H9 (cell line): ENCODE results near the gene IL1RAPL1. TPM values are rescaled to one million over a fixed set of nuclear protein-coding genes. Genes with fewer than 3 reads are reported as not detected.

Experiments
- DNase-seq: peaks from one replicate; pipeline ENCODE4 v3.0.0-alpha.2; 2017
- H2AFZ ChIP-seq: one replicate; pipeline ENCODE4 v1.6.1; 2013; ENCODE audit warnings: mild to moderate bottlenecking, low read length, control low read depth, moderate library complexity
- H2AK5ac ChIP-seq: 2 replicates; pipeline ENCODE4 v1.6.1; 2013; ENCODE audit warnings: low read length, control low read depth, mixed read lengths; ENCODE audit not compliant: insufficient read length
- H2BK120ac ChIP-seq: one replicate; pipeline ENCODE4 v1.6.1; 2013; ENCODE audit warnings: low read depth, mild to moderate bottlenecking, low read length, control low read depth, inconsistent platforms; ENCODE audit not compliant: poor library complexity, severe bottlenecking
- H2BK12ac ChIP-seq: 2 replicates; pipeline ENCODE4 v1.6.1; 2013; ENCODE audit warnings: low read length, control low read depth, mixed read lengths, low read depth; ENCODE audit not compliant: insufficient read length
- H2BK15ac ChIP-seq: 2 replicates; pipeline ENCODE4 v1.6.1; 2013; ENCODE audit warnings: low read depth, low read length, control low read depth
- H2BK20ac ChIP-seq: one replicate; pipeline ENCODE4 v1.6.1; 2013; ENCODE audit warnings: low read depth, mild to moderate bottlenecking, low read length, control low read depth, inconsistent platforms; ENCODE audit not compliant: poor library complexity, severe bottlenecking
- H2BK5ac ChIP-seq: 2 replicates; pipeline ENCODE4 v1.6.1; 2013; ENCODE audit warnings: low read length, control low read depth, mixed read lengths; ENCODE audit not compliant: insufficient read length
- H3K14ac ChIP-seq: 2 replicates; pipeline ENCODE4 v1.6.1; 2013; ENCODE audit warnings: low read length, control low read depth; ENCODE audit not compliant: insufficient read depth
- H3K18ac ChIP-seq: 2 replicates; pipeline ENCODE4 v1.6.1; 2013; ENCODE audit warnings: low read depth, mild to moderate bottlenecking, mixed read lengths, low read length, control low read depth; ENCODE audit not compliant: insufficient read length
- H3K23ac ChIP-seq: 2 replicates; pipeline ENCODE4 v1.6.1; 2013; ENCODE audit warnings: low read length, control low read depth, mixed read lengths, low read depth; ENCODE audit not compliant: insufficient read length
- H3K23me2 ChIP-seq: 2 replicates; pipeline ENCODE4 v1.6.1; 2013; ENCODE audit warnings: low read depth, mild to moderate bottlenecking, mixed read lengths, low read length, control low read depth; ENCODE audit not compliant: insufficient read length, poor library complexity, severe bottlenecking
- H3K27ac ChIP-seq: 2 replicates; pipeline ENCODE4 v1.5.1; 2013; ENCODE audit warnings: low read length, control low read depth, mixed read lengths, low read depth; ENCODE audit not compliant: insufficient read length
- H3K27me3 ChIP-seq: 2 replicates; pipeline ENCODE4 v1.6.1; 2013; ENCODE audit warnings: low read length, control low read depth, inconsistent platforms; ENCODE audit not compliant: insufficient read depth
- H3K4ac ChIP-seq: 2 replicates; pipeline ENCODE4 v1.6.1; 2013; ENCODE audit warnings: low read depth, mild to moderate bottlenecking, control low read depth, inconsistent platforms, low read length, moderate library complexity
- H3K4me1 ChIP-seq: 2 replicates; pipeline ENCODE4 v1.6.1; 2013; ENCODE audit warnings: low read length, control low read depth, inconsistent platforms; ENCODE audit not compliant: insufficient read depth
- H3K4me2 ChIP-seq: 2 replicates; pipeline ENCODE4 v1.6.1; 2013; ENCODE audit warnings: low read length, control low read depth, mixed read lengths; ENCODE audit not compliant: insufficient read length, insufficient read depth
- H3K56ac ChIP-seq: 2 replicates; pipeline ENCODE4 v1.6.1; 2013; ENCODE audit warnings: low read depth, mild to moderate bottlenecking, mixed read lengths, low read length, control low read depth; ENCODE audit not compliant: insufficient read length
- H3K79me1 ChIP-seq: 2 replicates; pipeline ENCODE4 v1.6.1; 2013; ENCODE audit warnings: low read depth, mild to moderate bottlenecking, moderate library complexity, low read length, control low read depth, inconsistent platforms; ENCODE audit not compliant: insufficient read depth, poor library complexity, severe bottlenecking
- H3K79me2 ChIP-seq: 2 replicates; pipeline ENCODE4 v1.6.1; 2013; ENCODE audit warnings: low read length, control low read depth, inconsistent platforms; ENCODE audit not compliant: insufficient read depth
- H3K9ac ChIP-seq: 2 replicates; pipeline ENCODE4 v1.6.1; 2013; ENCODE audit warnings: low read length, control low read depth, mixed read lengths; ENCODE audit not compliant: insufficient read length; ENCODE audit errors: extremely low read depth
- H3K9me3 ChIP-seq: one replicate; pipeline ENCODE4 v1.6.1; 2013; ENCODE audit warnings: low read depth, low read length, inconsistent platforms; ENCODE audit not compliant: control insufficient read depth
- H3T11ph ChIP-seq: one replicate; pipeline ENCODE4 v1.6.1; 2013; ENCODE audit warnings: mild to moderate bottlenecking, low read length, control low read depth, inconsistent platforms
- H4K20me1 ChIP-seq: one replicate; pipeline ENCODE4 v1.6.1; 2013; ENCODE audit not compliant: control insufficient read depth, insufficient read length, insufficient read depth
- H4K5ac ChIP-seq: 2 replicates; pipeline ENCODE4 v1.6.1; 2013; ENCODE audit warnings: low read depth, mild to moderate bottlenecking, mixed read lengths, low read length, control low read depth; ENCODE audit not compliant: insufficient read length
- H4K8ac ChIP-seq: replicated peaks from 2 replicates; pipeline ENCODE4 v1.6.1; 2013; ENCODE audit warnings: low read length, control low read depth, mixed read lengths, low read depth; ENCODE audit not compliant: insufficient read length
- H4K91ac ChIP-seq: 2 replicates; pipeline ENCODE4 v1.6.1; 2013; ENCODE audit warnings: low read depth, mild to moderate bottlenecking, moderate library complexity, mixed read lengths, low read length, control low read depth; ENCODE audit not compliant: insufficient read length
- H3K27ac Mint-ChIP-seq, 3 experiments: 2 replicates in 2 of 3; 3 replicates in 1 of 3; pipeline ENCODE4 v1.8.0; 2020 to 2021; ENCODE audit warnings: mixed read lengths in 3 of 3, mild to moderate bottlenecking in 1 of 3, moderate library complexity in 1 of 3
- H3K27me3 Mint-ChIP-seq: 2 replicates; pipeline ENCODE4 v1.8.0; 2021; ENCODE audit warnings: low read depth, mild to moderate bottlenecking, moderate library complexity, mixed read lengths
- H3K36me3 Mint-ChIP-seq, 3 experiments: 2 replicates in 2 of 3; 3 replicates in 1 of 3; pipeline ENCODE4 v1.8.0; 2020 to 2021; ENCODE audit warnings: low read depth in 3 of 3, mixed read lengths in 3 of 3; ENCODE audit not compliant: insufficient read depth in 1 of 3
- H3K4me1 Mint-ChIP-seq, 2 experiments: 2 replicates each; pipeline ENCODE4 v1.8.0; 2020; ENCODE audit warnings: mixed read lengths in 2 of 2
- H3K4me3 Mint-ChIP-seq, 2 experiments: 2 replicates in 1 of 2; 3 replicates in 1 of 2; pipeline ENCODE4 v1.8.0; 2020 to 2021; ENCODE audit warnings: mild to moderate bottlenecking in 2 of 2, mixed read lengths in 2 of 2, moderate library complexity in 1 of 2
- H3K9me3 Mint-ChIP-seq, 2 experiments: 2 replicates in 1 of 2; 3 replicates in 1 of 2; pipeline ENCODE4 v1.8.0; 2020; ENCODE audit warnings: mild to moderate bottlenecking in 2 of 2, mixed read lengths in 2 of 2, moderate library complexity in 1 of 2
- CTCF ChIP-seq: fragments of 200-600 bp; sonication (generic); conservative IDR thresholded peaks from 3 replicates; pipeline ENCODE4 v1.8.0; 2021; ENCODE audit warnings: antibody characterized with exemption, mild to moderate bottlenecking
- WGBS: extraction: QIAGEN DNeasy Blood & Tissue Kit; methylation state at CpG from one replicate; pipeline ENCODE4 v1.1.7; 2013; ENCODE audit warnings: missing lambda C conversion rate, low lambda C conversion rate, mixed read lengths; ENCODE audit not compliant: insufficient read length; ENCODE audit errors: extremely low coverage; 5-methylcytosine and 5-hydroxymethylcytosine counted together
- total RNA-seq: library from RNA; stranded (reverse); gene quantifications from 2 replicates; pipeline ENCODE4 v1.2.1, GENCODE V29; 2021

IL1RAPL1 gene
- total RNA-seq, 1 experiment from 2014 or later, result 0.31 TPM

- Histone ChIP-seq H3K79me2 (no peaks in the 10 kb centered on the region), H3K14ac (no peak overlapping the region), H3T11ph (no peak overlapping the region), H3K9ac (no peak overlapping the region), H3K23me2 (no peaks in the 10 kb centered on the region), H3K9me3 (no peaks in the 10 kb centered on the region), H4K8ac (no peak overlapping the region), H3K4ac (no peak overlapping the region), H2BK20ac (no peak overlapping the region), H4K20me1 (no peaks in the 10 kb centered on the region), H4K91ac (no peak overlapping the region), H3K27me3 (no peaks in the 10 kb centered on the region), H2AFZ (no peak overlapping the region), H2AK5ac (no peak overlapping the region), H2BK12ac (no peak overlapping the region), H3K4me1 (no peaks in the 10 kb centered on the region), H3K23ac (no peak overlapping the region), H3K27ac (no peak overlapping the region), H4K5ac (no peak overlapping the region), H3K18ac (no peak overlapping the region), H3K56ac (no peak overlapping the region), H3K4me2 (no peak overlapping the region), H2BK120ac (no peak overlapping the region), H3K79me1 (no peaks in the 10 kb centered on the region), H2BK15ac (no peak overlapping the region), H2BK5ac (no peak overlapping the region)
- DNase-seq, result no peak
- no peak overlapping the region for H3K4me3 Mint-ChIP-seq
- TF ChIP-seq CTCF, result no peak
- H3K36me3 Mint-ChIP-seq, result no peaks in the 10 kb centered on the region
- WGBS, result no CpG with 5 or more reads among the region's 3 CpGs
- peaks cover 2 to 40% of the 10 kb centered on the region in 2 experiments; a peak in 4 of 5 replicates for H3K9me3 Mint-ChIP-seq
- H3K27me3 Mint-ChIP-seq, result no peaks in the 10 kb centered on the region
- no peak overlapping the region for H3K27ac Mint-ChIP-seq
- H3K4me1 Mint-ChIP-seq, result peaks cover 6 to 9% of the 10 kb centered on the region in 2 experiments; a peak in 3 of 4 replicates
These were observed 1106.7 kb downstream of the IL1RAPL1 start for GRCh38 chrX:29693912-29694311.
